Tibial nerve (tissue), 3 donors: ENCODE data around the gene MRPL52.

ENCODE experiments used
- EP300 ChIP-seq, 2 donors: sonication (generic); formaldehyde crosslinking; IDR thresholded peaks; one replicate each; pipeline ENCODE4 v1.6.1; 2017; ENCODE audit warnings: antibody characterized with exemption in 2 of 2, mild to moderate bottlenecking in 1 of 2
- POLR2A ChIP-seq, 2 donors: fragments of 450-650 bp; IDR thresholded peaks; one replicate each; pipeline ENCODE4 v1.6.1; 2017; ENCODE audit warnings: antibody characterized with exemption in 2 of 2, mild to moderate bottlenecking in 2 of 2, moderate library complexity in 2 of 2

- TF ChIP-seq POLR2A (IDR thresholded peaks at IDR 0.05), result no peak
- no peak for TF ChIP-seq EP300 (IDR thresholded peaks at IDR 0.05)
Observed at GRCh38 chr14:22841311-22841710, 11.6 kb downstream of the MRPL52 start.
